Uterus (tissue), 4 donors: Measurements from ENCODE around the gene SLC9A8. TPM values are rescaled to one million over a fixed set of nuclear protein-coding genes. Genes with fewer than 3 reads are reported as not detected.

Source experiments
- DNase-seq, 2 donors: peaks; one replicate each; pipeline ENCODE4 v3.0.0-alpha.2; 2019 to 2020
- H3K27ac ChIP-seq, 2 donors: fragments of 200-600 bp; sonication (generic); 1 replicate in 1 of 2; 2 replicates in 1 of 2; pipeline ENCODE4 v1.5.1; 2016 to 2018
- H3K27me3 ChIP-seq, 2 donors: fragments of 200-600 bp; sonication (generic); one replicate each; pipeline ENCODE4 v1.5.1; 2018 to 2019; ENCODE audit warnings: control low read depth in 1 of 2
- H3K36me3 ChIP-seq, 2 donors: fragments of 200-600 bp; sonication (generic); one replicate each; pipeline ENCODE4 v1.5.1; 2019; ENCODE audit warnings: control low read depth in 1 of 2
- H3K4me1 ChIP-seq, 2 donors: fragments of 200-600 bp; sonication (generic); one replicate each; pipeline ENCODE4 v1.5.1; 2018 to 2019; ENCODE audit warnings: control low read depth in 1 of 2
- H3K4me3 ChIP-seq, 2 donors: fragments of 200-600 bp; sonication (generic); 1 replicate in 1 of 2; 2 replicates in 1 of 2; pipeline ENCODE4 v1.5.1; 2018 to 2019; ENCODE audit warnings: mild to moderate bottlenecking in 1 of 2
- H3K9me3 ChIP-seq, 2 donors: fragments of 200-600 bp; sonication (generic); one replicate each; pipeline ENCODE4 v1.5.1; 2019; ENCODE audit warnings: control low read depth in 1 of 2
- CTCF ChIP-seq, 4 experiments: fragments of 200-600 bp in 2 of 4; fragments of 450-650 bp in 2 of 4; sonication (generic) in 2 of 4; IDR thresholded peaks; one replicate each; pipeline ENCODE4 v1.5.1; 2016 to 2019; ENCODE audit warnings: antibody characterized with exemption in 4 of 4, mild to moderate bottlenecking in 2 of 4, moderate library complexity in 1 of 4
- POLR2A ChIP-seq, 2 donors: fragments of 450-650 bp; IDR thresholded peaks; one replicate each; pipeline ENCODE4 v1.6.1; 2016; ENCODE audit warnings: antibody characterized with exemption in 2 of 2, mild to moderate bottlenecking in 1 of 2, moderate library complexity in 1 of 2
- intact Hi-C: fragments of 100-400 bp; cut with DNase I; formaldehyde crosslinking; loops from one replicate; pipeline ENCODE4 v1.15.1; 2023; ENCODE audit warnings: low total_unique reads
- total RNA-seq, 4 donors: library from RNA; depleted of rRNA in 3 of 4; stranded (reverse); fragments of >200 nt in 3 of 4; gene quantifications; one replicate each; pipeline versions ENCODE4 v1.1.0 to v1.2.4, GENCODE V29; 2014 to 2023
- donor health status: DM: yes; HTN: yes; CAD: no.

SLC9A8 gene
- total RNA-seq, 4 donors from 2014 or later, result 1.3 to 12.8 (median 4.3) TPM

GRCh38 chr20:49809803-49810359 is 2.7 kb upstream of the SLC9A8 start:
- H3K27me3 ChIP-seq, result no peaks in the 10 kb centered on the region
- DNase-seq, result no peak
- H3K36me3 ChIP-seq, result no peaks in the 10 kb centered on the region
- TF ChIP-seq POLR2A (IDR thresholded peaks at IDR 0.05) (no peak), CTCF (IDR thresholded peaks at IDR 0.05) (no peak)
- H3K4me1 ChIP-seq, result no peaks in the 10 kb centered on the region
- H3K4me3 ChIP-seq, result no peak overlapping the region
- H3K9me3 ChIP-seq, result no peaks in the 10 kb centered on the region
- H3K27ac ChIP-seq, result no peak overlapping the region
- intact Hi-C loops, result no loop called here

- H3K4me1 ChIP-seq, result no peaks in the 10 kb centered on the region
- H3K36me3 ChIP-seq, result no peaks in the 10 kb centered on the region
- H3K27ac ChIP-seq, result no peak overlapping the region
- TF ChIP-seq CTCF (IDR thresholded peaks at IDR 0.05), result no peak
- no peak for TF ChIP-seq POLR2A (IDR thresholded peaks at IDR 0.05)
- no peak overlapping the region for H3K4me3 ChIP-seq
- H3K9me3 ChIP-seq, result no peaks in the 10 kb centered on the region
- H3K27me3 ChIP-seq, result no peaks in the 10 kb centered on the region
- DNase-seq, result no peak
- intact Hi-C loops, result no loop called here
Observed at GRCh38 chr20:49810491-49811190, 2.0 kb upstream of the SLC9A8 start.

- Histone ChIP-seq H3K9me3 (no peaks in the 10 kb centered on the region), H3K4me1 (no peaks in the 10 kb centered on the region), H3K27ac (peak overlapping the region; percentile 90), H3K4me3 (peak overlapping the region; percentile 72 to 75), H3K36me3 (no peaks in the 10 kb centered on the region), H3K27me3 (no peaks in the 10 kb centered on the region)
- intact Hi-C loops, result no loop called here
- no peak for DNase-seq
- no peak for TF ChIP-seq POLR2A (IDR thresholded peaks at IDR 0.05)
- no peak for TF ChIP-seq CTCF (IDR thresholded peaks at IDR 0.05)
Observed at GRCh38 chr20:49811825-49812506, 662 bp upstream of the SLC9A8 start.

- no peak for DNase-seq
- Histone ChIP-seq H3K27me3 (no peaks in the 10 kb centered on the region), H3K4me1 (no peaks in the 10 kb centered on the region), H3K9me3 (no peaks in the 10 kb centered on the region), H3K36me3 (no peaks in the 10 kb centered on the region), H3K4me3 (peak overlapping the region; percentile 72 to 75), H3K27ac (peak overlapping the region; percentile 90)
- intact Hi-C loops, result no loop called here
- no peak for TF ChIP-seq POLR2A (IDR thresholded peaks at IDR 0.05)
Observed at GRCh38 chr20:49813305-49813974, 812 bp downstream of the SLC9A8 start.

- DNase-seq, result no peak
- TF ChIP-seq CTCF (IDR thresholded peaks at IDR 0.05), result no peak
- TF ChIP-seq POLR2A (IDR thresholded peaks at IDR 0.05), result no peak
- intact Hi-C loops, result no loop called here
- no peaks in the 10 kb centered on the region for H3K9me3 ChIP-seq
- H3K36me3 ChIP-seq, result no peaks in the 10 kb centered on the region
- H3K27ac ChIP-seq, result peak overlapping the region in 1 of 2 donors; percentile 90
- no peaks in the 10 kb centered on the region for H3K4me1 ChIP-seq
- H3K27me3 ChIP-seq, result no peaks in the 10 kb centered on the region
- no peak overlapping the region for H3K4me3 ChIP-seq
Observed at GRCh38 chr20:49814057-49814694, 1.5 kb downstream of the SLC9A8 start.
